Activated CD8-positive, alpha-beta T cell treated with anti-CD3 and anti-CD28 coated beads for 36 hours (primary cell): ENCODE measurements around the gene ALAS1. TPM values are rescaled to one million over a fixed set of nuclear protein-coding genes. Genes with fewer than 3 reads are reported as not detected.

Source experiments
- ATAC-seq: fragments of 200-7000 bp; cut with Tn5 transposase; one replicate; pipeline ENCODE4 v1.10.0; 2021; ENCODE audit warnings: mild to moderate bottlenecking, moderate library complexity
- CTCF ChIA-PET: fragments of 350-600 bp; sonication (Branson Sonifier 250); formaldehyde crosslinking; loops from one replicate; lab custom pipeline; 2021; ENCODE audit warnings: antibody characterized with exemption; lab: Charles Lee
- POLR2A ChIA-PET: fragments of 350-600 bp; sonication (Branson Sonifier 250); formaldehyde crosslinking; loops from one replicate; lab custom pipeline; 2021; ENCODE audit warnings: antibody characterized with exemption; lab: Charles Lee
- DNase-seq: peaks from one replicate; pipeline ENCODE4 v3.0.0-alpha.2; 2020
- H3K27ac Mint-ChIP-seq: one replicate; pipeline ENCODE4 v1.8.0; 2021; ENCODE audit warnings: mild to moderate bottlenecking, mixed read lengths
- H3K27me3 Mint-ChIP-seq: one replicate; pipeline ENCODE4 v1.8.0; 2021; ENCODE audit warnings: mixed read lengths
- H3K36me3 Mint-ChIP-seq: one replicate; pipeline ENCODE4 v1.8.0; 2021; ENCODE audit warnings: low read depth, mixed read lengths
- H3K4me1 Mint-ChIP-seq: one replicate; pipeline ENCODE4 v1.8.0; 2021; ENCODE audit warnings: low read depth, mixed read lengths
- H3K4me3 Mint-ChIP-seq: one replicate; pipeline ENCODE4 v1.8.0; 2021; ENCODE audit warnings: mild to moderate bottlenecking, moderate library complexity, mixed read lengths
- H3K9me3 Mint-ChIP-seq: one replicate; pipeline ENCODE4 v1.8.0; 2021; ENCODE audit warnings: mixed read lengths
- intact Hi-C: fragments of 100-400 bp; cut with micrococcal nuclease; formaldehyde crosslinking; loops from one replicate; pipeline ENCODE4 v1.10.0; 2022
- total RNA-seq, 2 experiments: library from RNA; stranded (reverse); gene quantifications; one replicate each; pipeline ENCODE4 v1.2.3, GENCODE V29; 2021
- TF ChIP-seq, protein P1 (sequence below): fragments of 200-600 bp; IDR thresholded peaks from one replicate; pipeline ENCODE4 v1.8.0; 2022; ENCODE audit warnings: antibody characterized with exemption, mild to moderate bottlenecking

Gene ALAS1
- total RNA-seq, 2 experiments from 2014 or later: 54.3 to 54.6 TPM

DNA sequence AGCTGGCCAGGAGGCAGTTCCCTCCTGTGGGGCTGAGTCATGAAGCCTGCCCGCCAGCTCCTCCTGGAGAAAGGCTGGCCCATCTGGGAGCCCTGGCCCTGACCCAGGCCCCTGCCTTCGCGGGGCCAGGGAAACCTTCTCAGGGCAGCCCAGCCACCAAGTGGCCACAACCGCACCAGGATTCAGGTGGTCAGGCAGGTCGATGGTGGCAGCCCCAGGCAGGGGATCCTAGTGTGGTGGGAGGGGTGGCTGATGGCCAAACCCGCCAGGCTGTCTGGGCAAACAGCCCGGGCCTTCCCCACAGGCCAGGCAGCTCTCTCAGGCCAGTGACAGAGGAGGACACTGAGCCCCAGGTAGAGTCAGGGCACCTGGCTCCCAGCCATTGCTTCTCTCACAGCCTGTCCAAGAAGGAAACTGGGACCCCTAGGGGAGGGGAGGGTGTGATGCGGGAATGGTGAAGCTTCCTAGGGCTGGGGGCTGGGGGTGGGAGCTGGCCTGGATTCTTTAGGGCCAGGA lies 39.8 kb downstream of the ALAS1 start:
- ChIA-PET POLR2A (interaction anchor here (1.5 to 33.3 kb wide), 5 partner anchors 10 to 40 kb away, joined by 4 to 949 read pairs (median 77); partner anchors contain the start of genes GLYCTK, PPM1M, TLR9 and WDR82), CTCF (interaction anchor here (1.2 to 10.8 kb wide), 5 partner anchors 11 to 101 kb away, joined by 4 to 198 read pairs (median 65); partner anchors contain the start of genes TLR9 and WDR82)
- ATAC-seq: no peak
- Mint-ChIP-seq H3K9me3 (no peaks in the 10 kb centered on the region), H3K4me3 (peak overlapping the region; percentile 99), H3K27me3 (no peaks in the 10 kb centered on the region), H3K4me1 (peaks cover 68% of the 10 kb centered on the region), H3K27ac (peak overlapping the region; percentile 94), H3K36me3 (peaks cover 51% of the 10 kb centered on the region)
- TF ChIP-seq, protein P1, sequence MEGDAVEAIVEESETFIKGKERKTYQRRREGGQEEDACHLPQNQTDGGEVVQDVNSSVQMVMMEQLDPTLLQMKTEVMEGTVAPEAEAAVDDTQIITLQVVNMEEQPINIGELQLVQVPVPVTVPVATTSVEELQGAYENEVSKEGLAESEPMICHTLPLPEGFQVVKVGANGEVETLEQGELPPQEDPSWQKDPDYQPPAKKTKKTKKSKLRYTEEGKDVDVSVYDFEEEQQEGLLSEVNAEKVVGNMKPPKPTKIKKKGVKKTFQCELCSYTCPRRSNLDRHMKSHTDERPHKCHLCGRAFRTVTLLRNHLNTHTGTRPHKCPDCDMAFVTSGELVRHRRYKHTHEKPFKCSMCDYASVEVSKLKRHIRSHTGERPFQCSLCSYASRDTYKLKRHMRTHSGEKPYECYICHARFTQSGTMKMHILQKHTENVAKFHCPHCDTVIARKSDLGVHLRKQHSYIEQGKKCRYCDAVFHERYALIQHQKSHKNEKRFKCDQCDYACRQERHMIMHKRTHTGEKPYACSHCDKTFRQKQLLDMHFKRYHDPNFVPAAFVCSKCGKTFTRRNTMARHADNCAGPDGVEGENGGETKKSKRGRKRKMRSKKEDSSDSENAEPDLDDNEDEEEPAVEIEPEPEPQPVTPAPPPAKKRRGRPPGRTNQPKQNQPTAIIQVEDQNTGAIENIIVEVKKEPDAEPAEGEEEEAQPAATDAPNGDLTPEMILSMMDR: no peak
- intact Hi-C loops: loop anchor here (2.0 kb wide), 1 partner anchor 41 kb away; the partner anchor contains the start of gene WDR82
- DNase-seq: peak; percentile 2

GRCh38 chr3:52238193-52238760 lies 40.3 kb downstream of the ALAS1 start:
- intact Hi-C loops: loop anchor here (2.0 kb wide), 1 partner anchor 41 kb away; the partner anchor contains the start of gene WDR82
- H3K36me3 Mint-ChIP-seq: peaks cover 55% of the 10 kb centered on the region
- no peaks in the 10 kb centered on the region for H3K27me3 Mint-ChIP-seq
- CTCF ChIA-PET: interaction anchor here (0.7 to 10.8 kb wide), 10 partner anchors 11 to 237 kb away, joined by 3 to 198 read pairs (median 5); partner anchors contain the start of genes TLR9 and WDR82
- POLR2A ChIA-PET: interaction anchor here (0.6 to 33.3 kb wide), 9 partner anchors 9 to 246 kb away, joined by 3 to 949 read pairs (median 9); partner anchors contain the start of genes GLYCTK, PPM1M, TLR9 and WDR82
- H3K4me1 Mint-ChIP-seq: peaks cover 66% of the 10 kb centered on the region
- H3K4me3 Mint-ChIP-seq: peak overlapping the region; percentile 99
- peak overlapping the region; percentile 94 for H3K27ac Mint-ChIP-seq
- TF ChIP-seq, protein P1: no peak
- no peak for ATAC-seq
- DNase-seq: no peak
- peaks cover 1% of the 10 kb centered on the region for H3K9me3 Mint-ChIP-seq

DNA sequence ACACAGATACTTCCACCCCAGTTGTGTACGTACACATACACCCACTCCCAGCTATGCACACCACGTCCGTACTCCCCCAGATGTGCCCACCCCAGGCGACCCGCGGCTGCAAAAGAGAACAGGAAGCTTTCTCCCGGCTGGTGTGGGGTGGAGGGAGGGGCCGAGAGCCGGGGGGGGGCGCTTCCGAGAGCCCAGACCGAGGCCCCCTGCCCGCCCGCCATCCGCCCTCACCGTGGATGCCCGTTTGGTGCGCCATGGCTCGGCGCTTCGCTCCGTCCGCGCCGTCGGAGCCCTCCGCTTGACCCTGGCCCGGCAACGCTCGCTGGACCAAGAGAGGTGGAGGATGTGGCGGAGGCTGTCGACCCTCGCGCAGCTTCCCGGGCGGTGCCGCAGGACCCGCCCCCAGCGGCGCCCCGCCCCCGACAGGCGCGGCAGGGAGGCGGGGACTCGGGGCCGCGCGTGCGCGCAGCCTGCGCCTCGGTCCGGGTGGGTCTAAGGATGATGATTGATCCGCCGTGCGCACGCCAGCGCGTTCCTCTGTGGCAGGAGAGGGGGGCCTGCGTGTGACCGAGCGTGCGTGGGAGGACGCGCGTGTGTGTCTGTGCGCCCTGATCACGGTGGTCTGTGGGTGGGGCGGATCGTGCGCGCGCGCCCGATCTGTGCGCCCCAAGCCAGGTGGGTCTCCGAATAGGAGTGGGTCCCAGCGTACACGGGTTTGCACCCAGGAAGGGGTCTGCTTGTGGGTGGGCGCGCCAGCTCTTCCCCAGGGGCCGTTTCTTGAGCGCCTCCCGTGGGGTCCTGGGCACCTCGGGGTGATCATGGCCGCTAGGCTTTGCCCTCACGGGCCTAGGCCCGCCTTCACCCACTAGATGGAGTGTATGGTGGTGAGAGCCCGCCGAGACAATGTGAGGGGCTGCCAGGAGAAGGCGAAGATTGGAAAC lies 41.1 kb downstream of the ALAS1 start, which contains the start of gene TWF2:
TWF2 (minus strand) TSS at position 398 of the 941 bp plus-strand sequence; CDS start at position 256, 142 bp downstream.
- TF ChIP-seq, protein P1: peak; percentile 30
- peak within 1 kb of the TSS; percentile 99 for H3K4me3 Mint-ChIP-seq
- ChIA-PET CTCF (interaction anchor here (0.7 to 10.8 kb wide), 11 partner anchors 7 to 238 kb away, joined by 3 to 198 read pairs (median 5); partner anchors contain the start of genes TLR9 and WDR82), POLR2A (interaction anchor here (0.6 to 33.3 kb wide), 10 partner anchors 8 to 247 kb away, joined by 3 to 949 read pairs (median 6); partner anchors contain the start of genes GLYCTK, PPM1M, TLR9 and WDR82)
- ATAC-seq (peak; percentile 74), DNase-seq (peak; percentile 91)
- peaks cover 57% of the 10 kb centered on the region for H3K36me3 Mint-ChIP-seq
- no peaks in the 10 kb centered on the region for H3K27me3 Mint-ChIP-seq
- peak within 1 kb of the TSS; percentile 97 for H3K27ac Mint-ChIP-seq
- H3K4me1 Mint-ChIP-seq: peaks cover 67% of the 10 kb centered on the region
- H3K9me3 Mint-ChIP-seq: peaks cover 4% of the 10 kb centered on the region
- intact Hi-C loops: loop anchor here (2.0 kb wide), 1 partner anchor 40 kb away; the partner anchor contains the start of gene WDR82

GRCh38 chr3:52240059-52240885 lies 42.3 kb downstream of the ALAS1 start:
- intact Hi-C loops: no loop called here
- H3K36me3 Mint-ChIP-seq: peaks cover 63% of the 10 kb centered on the region
- peak overlapping the region; percentile 97 for H3K27ac Mint-ChIP-seq
- no peaks in the 10 kb centered on the region for H3K27me3 Mint-ChIP-seq
- H3K4me3 Mint-ChIP-seq: peak overlapping the region; percentile 99
- TF ChIP-seq, protein P1: no peak
- DNase-seq (peak; percentile 88), ATAC-seq (peak; percentile 45)
- peaks cover 70% of the 10 kb centered on the region for H3K4me1 Mint-ChIP-seq
- ChIA-PET CTCF (interaction anchor here (0.7 to 6.5 kb wide), 13 partner anchors 9 to 238 kb away, joined by 3 to 65 read pairs (median 8); partner anchors contain the start of genes GLYCTK and WDR82), POLR2A (interaction anchor here (1.1 to 33.3 kb wide), 10 partner anchors 8 to 188 kb away, joined by 3 to 949 read pairs (median 8); partner anchors contain the start of genes GLYCTK, TLR9 and WDR82)
- H3K9me3 Mint-ChIP-seq: peaks cover 4% of the 10 kb centered on the region
